ENCODE data around the gene ATP6AP2.
"Not testable (repeated sequence)": the region's sequence is repeated elsewhere in the genome, so short reads cannot be mapped to it uniquely, and the experiment has no call there.

The ATP6AP2 gene

GRCh38 chrX:40558590-40558989 lies 22.2 kb upstream of the ATP6AP2 start:
- no peaks in the 10 kb centered on the region for H3K4me1 Mint-ChIP-seq (ENCODE audit: low read depth)
- DNase-seq (ENCODE audit: low spot score): no peak
- no peaks in the 10 kb centered on the region for H3K27me3 Mint-ChIP-seq (ENCODE audit: low read depth)
- no peak overlapping the region for H3K4me3 Mint-ChIP-seq
- no peaks in the 10 kb centered on the region for H3K9me3 Mint-ChIP-seq
- no peak overlapping the region for H3K27ac Mint-ChIP-seq
- H3K36me3 Mint-ChIP-seq (ENCODE audit: low read depth): no peaks in the 10 kb centered on the region

GRCh38 chrX:40563784-40564183 lies 17.0 kb upstream of the ATP6AP2 start:
- Mint-ChIP-seq H3K4me3 (no peak overlapping the region), H3K27me3 (ENCODE audit: low read depth) (peaks cover 4% of the 10 kb centered on the region), H3K9me3 (no peaks in the 10 kb centered on the region), H3K4me1 (ENCODE audit: low read depth) (no peaks in the 10 kb centered on the region), H3K27ac (no peak overlapping the region), H3K36me3 (ENCODE audit: low read depth) (no peaks in the 10 kb centered on the region)
- no peak for DNase-seq (ENCODE audit: low spot score)

DNA sequence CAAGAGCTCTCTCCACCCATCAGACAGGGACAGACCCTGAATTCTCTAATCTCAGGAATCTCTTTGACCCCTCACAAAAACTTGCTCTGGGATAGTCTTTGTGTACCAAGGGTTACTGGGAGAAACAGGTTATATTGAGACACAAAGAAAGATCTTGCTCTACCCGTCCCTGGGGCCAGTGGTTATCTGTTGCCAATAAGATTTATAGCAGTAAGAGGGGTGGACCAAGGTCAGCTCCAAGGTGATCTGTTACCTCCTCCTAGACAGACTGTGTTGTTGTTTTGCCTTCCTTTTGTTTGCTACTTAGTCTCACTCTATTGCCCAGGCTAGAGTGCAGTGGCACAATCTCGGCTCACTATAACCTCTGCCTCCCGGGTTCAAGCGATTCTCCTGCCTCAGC lies 16.3 kb upstream of the ATP6AP2 start:
- Mint-ChIP-seq H3K27me3 (ENCODE audit: low read depth) (peaks cover 4% of the 10 kb centered on the region), H3K36me3 (ENCODE audit: low read depth) (no peaks in the 10 kb centered on the region), H3K9me3 (no peaks in the 10 kb centered on the region), H3K4me3 (no peak overlapping the region), H3K27ac (no peak overlapping the region), H3K4me1 (ENCODE audit: low read depth) (no peaks in the 10 kb centered on the region)
- no peak for DNase-seq (ENCODE audit: low spot score)

GRCh38 chrX:40570346-40571093 lies 10.2 kb upstream of the ATP6AP2 start:
- Mint-ChIP-seq H3K36me3 (ENCODE audit: low read depth) (no peaks in the 10 kb centered on the region), H3K4me3 (peak overlapping the region; percentile 78), H3K27me3 (ENCODE audit: low read depth) (peaks cover 4% of the 10 kb centered on the region), H3K9me3 (no peaks in the 10 kb centered on the region), H3K4me1 (ENCODE audit: low read depth) (peaks cover 9% of the 10 kb centered on the region), H3K27ac (peak overlapping the region; percentile 70)
- DNase-seq (ENCODE audit: low spot score): peak; percentile 13

DNA sequence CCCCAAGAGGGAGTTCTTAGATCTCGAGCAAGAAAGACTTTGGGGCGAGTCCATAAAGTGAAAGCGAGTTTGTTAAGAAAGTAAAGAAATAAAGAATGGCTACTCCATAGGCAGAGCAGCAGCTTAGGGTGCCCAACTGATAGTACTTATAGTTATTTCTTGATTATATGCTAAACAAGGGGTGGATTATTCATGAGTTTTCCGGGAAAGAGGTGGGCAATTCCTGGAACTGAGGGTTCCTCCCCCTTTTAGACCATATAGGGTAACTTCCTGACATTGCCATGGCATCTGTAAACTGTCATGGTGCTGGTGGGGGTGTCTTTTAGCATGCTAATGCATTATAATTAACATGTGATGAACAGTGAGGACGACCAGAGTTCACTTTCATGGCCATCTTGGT lies 9.6 kb upstream of the ATP6AP2 start:
- H3K4me3 Mint-ChIP-seq: peak overlapping the region; percentile 78
- DNase-seq (ENCODE audit: low spot score): peak; percentile 13
- not testable (repeated sequence) for H3K9me3 Mint-ChIP-seq; H3K36me3 Mint-ChIP-seq (ENCODE audit: low read depth); H3K27me3 Mint-ChIP-seq (ENCODE audit: low read depth); H3K4me1 Mint-ChIP-seq (ENCODE audit: low read depth)
- H3K27ac Mint-ChIP-seq: peak overlapping the region; percentile 70

DNA sequence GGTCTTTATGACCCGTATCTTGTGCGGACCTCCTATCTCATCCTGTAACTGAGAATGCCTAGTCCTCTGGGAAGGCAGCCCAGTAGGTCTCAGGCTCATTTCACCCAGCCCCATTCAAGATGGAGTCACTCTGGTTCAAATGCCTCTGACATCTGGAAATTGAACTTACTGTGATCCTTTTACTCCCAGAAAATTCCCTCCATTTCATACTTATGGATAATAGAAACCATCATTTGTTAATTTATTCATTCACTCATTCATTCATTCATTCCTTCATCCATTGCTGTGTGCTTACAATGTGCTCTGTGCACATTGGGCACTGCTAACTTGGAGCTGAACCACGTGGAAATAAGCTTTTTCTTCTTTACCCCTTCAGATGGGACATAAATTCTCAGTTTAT lies 9.2 kb upstream of the ATP6AP2 start:
- no peak overlapping the region for H3K27ac Mint-ChIP-seq
- no peak for DNase-seq (ENCODE audit: low spot score)
- H3K4me1 Mint-ChIP-seq (ENCODE audit: low read depth): peaks cover 9% of the 10 kb centered on the region
- no peaks in the 10 kb centered on the region for H3K9me3 Mint-ChIP-seq
- H3K36me3 Mint-ChIP-seq (ENCODE audit: low read depth): no peaks in the 10 kb centered on the region
- H3K4me3 Mint-ChIP-seq: no peak overlapping the region
- H3K27me3 Mint-ChIP-seq (ENCODE audit: low read depth): peaks cover 3% of the 10 kb centered on the region

GRCh38 chrX:40573763-40574162 lies 7.0 kb upstream of the ATP6AP2 start:
- Mint-ChIP-seq H3K27ac (no peak overlapping the region), H3K4me3 (no peak overlapping the region), H3K4me1 (ENCODE audit: low read depth) (peaks cover 9% of the 10 kb centered on the region), H3K9me3 (no peaks in the 10 kb centered on the region), H3K27me3 (ENCODE audit: low read depth) (no peaks in the 10 kb centered on the region), H3K36me3 (ENCODE audit: low read depth) (no peaks in the 10 kb centered on the region)
- DNase-seq (ENCODE audit: low spot score): no peak

DNA sequence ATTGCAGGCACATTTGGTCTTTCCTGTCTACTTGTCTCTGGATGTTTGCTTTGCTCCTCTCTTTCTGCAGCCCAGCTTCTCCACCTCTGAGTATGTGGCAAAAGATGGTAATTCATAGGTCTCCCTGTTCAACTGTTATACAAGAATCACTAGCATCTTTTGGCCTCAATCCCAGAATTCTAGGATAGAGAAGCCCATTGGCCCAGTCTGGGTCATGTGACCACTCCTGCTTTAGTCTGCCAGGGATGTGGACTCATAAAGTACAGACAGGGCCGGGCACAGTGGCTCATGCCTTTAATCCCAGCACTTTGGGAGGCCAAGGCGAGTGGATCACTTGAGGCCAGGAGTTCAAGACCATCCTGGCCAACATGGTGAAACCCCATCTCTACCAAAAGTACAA lies 5.4 kb upstream of the ATP6AP2 start:
- not testable (repeated sequence) for DNase-seq (ENCODE audit: low spot score); H3K36me3 Mint-ChIP-seq (ENCODE audit: low read depth); H3K9me3 Mint-ChIP-seq; H3K4me3 Mint-ChIP-seq; H3K27me3 Mint-ChIP-seq (ENCODE audit: low read depth); H3K27ac Mint-ChIP-seq
- peaks cover 11% of the 10 kb centered on the region for H3K4me1 Mint-ChIP-seq (ENCODE audit: low read depth)

- no peaks in the 10 kb centered on the region for H3K9me3 Mint-ChIP-seq
- H3K4me1 Mint-ChIP-seq (ENCODE audit: low read depth): peaks cover 4% of the 10 kb centered on the region
- H3K4me3 Mint-ChIP-seq: no peak overlapping the region
- DNase-seq (ENCODE audit: low spot score): no peak
- no peak overlapping the region for H3K27ac Mint-ChIP-seq
- H3K36me3 Mint-ChIP-seq (ENCODE audit: low read depth): no peaks in the 10 kb centered on the region
- no peaks in the 10 kb centered on the region for H3K27me3 Mint-ChIP-seq (ENCODE audit: low read depth)
These were observed 4.5 kb upstream of the ATP6AP2 start for GRCh38 chrX:40576291-40576690.

- H3K4me1 Mint-ChIP-seq (ENCODE audit: low read depth): peaks cover 10% of the 10 kb centered on the region
- no peak overlapping the region for H3K27ac Mint-ChIP-seq
- DNase-seq (ENCODE audit: low spot score): no peak
- H3K9me3 Mint-ChIP-seq: no peaks in the 10 kb centered on the region
- no peak overlapping the region for H3K4me3 Mint-ChIP-seq
- H3K36me3 Mint-ChIP-seq (ENCODE audit: low read depth): no peaks in the 10 kb centered on the region
- no peaks in the 10 kb centered on the region for H3K27me3 Mint-ChIP-seq (ENCODE audit: low read depth)
These were observed 2.6 kb upstream of the ATP6AP2 start for GRCh38 chrX:40578039-40578695.

DNA sequence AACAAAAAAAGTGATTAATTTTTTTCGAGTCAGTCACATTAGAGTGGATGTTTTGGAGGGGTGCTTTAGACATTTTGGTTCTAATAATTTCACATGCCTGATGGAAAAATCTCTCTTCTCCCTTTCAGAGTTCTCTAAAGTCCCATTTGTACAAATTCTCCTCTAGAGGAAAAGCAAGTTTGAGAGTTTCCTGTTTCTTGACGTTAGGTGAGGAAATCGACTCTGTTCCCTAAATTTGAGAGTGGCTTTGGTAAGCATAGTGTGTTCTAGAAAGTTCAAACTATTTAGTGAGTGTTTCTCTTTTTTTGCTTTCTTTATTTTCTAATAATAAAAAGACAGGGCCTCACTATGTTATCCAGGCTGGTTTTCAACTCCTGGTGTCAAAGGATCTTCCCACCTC lies 1.6 kb upstream of the ATP6AP2 start:
- Mint-ChIP-seq H3K27ac (no peak overlapping the region), H3K4me3 (no peak overlapping the region), H3K9me3 (no peaks in the 10 kb centered on the region), H3K27me3 (ENCODE audit: low read depth) (no peaks in the 10 kb centered on the region), H3K4me1 (ENCODE audit: low read depth) (peaks cover 13% of the 10 kb centered on the region), H3K36me3 (ENCODE audit: low read depth) (no peaks in the 10 kb centered on the region)
- no peak for DNase-seq (ENCODE audit: low spot score)

GRCh38 chrX:40579900-40580536 lies 752 bp upstream of the ATP6AP2 start:
- no peak for DNase-seq (ENCODE audit: low spot score)
- Mint-ChIP-seq H3K27ac (peak overlapping the region; percentile 96), H3K9me3 (no peaks in the 10 kb centered on the region), H3K4me3 (peak overlapping the region; percentile 91), H3K4me1 (ENCODE audit: low read depth) (peaks cover 13% of the 10 kb centered on the region), H3K27me3 (ENCODE audit: low read depth) (no peaks in the 10 kb centered on the region), H3K36me3 (ENCODE audit: low read depth) (no peaks in the 10 kb centered on the region)

GRCh38 chrX:40581336-40581920 lies 658 bp downstream of the ATP6AP2 start:
- Mint-ChIP-seq H3K9me3 (no peaks in the 10 kb centered on the region), H3K36me3 (ENCODE audit: low read depth) (no peaks in the 10 kb centered on the region)

GRCh38 chrX:40582178-40582577 lies 1.4 kb downstream of the ATP6AP2 start:
- not testable (repeated sequence) for H3K27me3 Mint-ChIP-seq (ENCODE audit: low read depth)
- H3K27ac Mint-ChIP-seq: peak overlapping the region; percentile 20

More at GRCh38 chrX:40581336-40581920, 658 bp downstream of the ATP6AP2 start:
- DNase-seq (ENCODE audit: low spot score): no peak
- peaks cover 19% of the 10 kb centered on the region for H3K4me1 Mint-ChIP-seq (ENCODE audit: low read depth)
- peak overlapping the region; percentile 80 for H3K4me3 Mint-ChIP-seq
- H3K27me3 Mint-ChIP-seq (ENCODE audit: low read depth): no peaks in the 10 kb centered on the region
- H3K27ac Mint-ChIP-seq: peak overlapping the region; percentile 73

More at GRCh38 chrX:40582178-40582577, 1.4 kb downstream of the ATP6AP2 start:
- DNase-seq (ENCODE audit: low spot score); H3K36me3 Mint-ChIP-seq (ENCODE audit: low read depth); H3K9me3 Mint-ChIP-seq: not testable (repeated sequence)
- peak overlapping the region; percentile 80 for H3K4me3 Mint-ChIP-seq
- peaks cover 19% of the 10 kb centered on the region for H3K4me1 Mint-ChIP-seq (ENCODE audit: low read depth)
